BJ (cell line): ENCODE measurements around the gene IKZF2. TPM values are rescaled to one million over a fixed set of nuclear protein-coding genes. Genes with fewer than 3 reads are reported as not detected.

Experiments used
- CTCF ChIA-PET: fragments of 350-600 bp; formaldehyde crosslinking; extraction: SDS; loops from one replicate; lab custom pipeline; 2021; ENCODE audit warnings: antibody characterized with exemption, inconsistent platforms; lab: Yijun Ruan, JAX
- POLR2A ChIA-PET: fragments of 300-600 bp; sonication (Branson Sonifier 250); formaldehyde crosslinking; extraction: SDS; loops from one replicate; lab custom pipeline; 2021; ENCODE audit warnings: antibody characterized with exemption; lab: Charles Lee
- DNase-seq: peaks from one replicate; pipeline ENCODE4 v3.0.0-alpha.2; 2011; ENCODE audit warnings: low read depth
- H3K27me3 ChIP-seq: 2 replicates; pipeline ENCODE4 v1.6.0; 2011; ENCODE audit warnings: low read length; ENCODE audit not compliant: control insufficient read depth, insufficient read depth
- H3K36me3 ChIP-seq: 2 replicates; pipeline ENCODE4 v1.5.1; 2011; ENCODE audit warnings: low read length; ENCODE audit not compliant: control insufficient read depth, insufficient read depth
- H3K4me3 ChIP-seq: 2 replicates; pipeline ENCODE4 v1.5.1; 2011; ENCODE audit warnings: low read depth, mild to moderate bottlenecking, control low read depth, low read length
- CTCF ChIP-seq: IDR thresholded peaks from 2 replicates; pipeline ENCODE4 v1.5.1; 2011; ENCODE audit warnings: low read depth, mild to moderate bottlenecking, control low read depth, inconsistent platforms, low read length, moderate library complexity; ENCODE audit not compliant: insufficient read depth
- polyA plus RNA-seq: library from polyadenylated mRNA; depleted of rRNA; stranded (reverse); fragments of >200 nt; gene quantifications from 2 replicates; pipeline ENCODE4 v1.2.3, GENCODE V29; 2011

IKZF2 gene
- polyA plus RNA-seq, 1 experiment, result 2.4 TPM

DNA sequence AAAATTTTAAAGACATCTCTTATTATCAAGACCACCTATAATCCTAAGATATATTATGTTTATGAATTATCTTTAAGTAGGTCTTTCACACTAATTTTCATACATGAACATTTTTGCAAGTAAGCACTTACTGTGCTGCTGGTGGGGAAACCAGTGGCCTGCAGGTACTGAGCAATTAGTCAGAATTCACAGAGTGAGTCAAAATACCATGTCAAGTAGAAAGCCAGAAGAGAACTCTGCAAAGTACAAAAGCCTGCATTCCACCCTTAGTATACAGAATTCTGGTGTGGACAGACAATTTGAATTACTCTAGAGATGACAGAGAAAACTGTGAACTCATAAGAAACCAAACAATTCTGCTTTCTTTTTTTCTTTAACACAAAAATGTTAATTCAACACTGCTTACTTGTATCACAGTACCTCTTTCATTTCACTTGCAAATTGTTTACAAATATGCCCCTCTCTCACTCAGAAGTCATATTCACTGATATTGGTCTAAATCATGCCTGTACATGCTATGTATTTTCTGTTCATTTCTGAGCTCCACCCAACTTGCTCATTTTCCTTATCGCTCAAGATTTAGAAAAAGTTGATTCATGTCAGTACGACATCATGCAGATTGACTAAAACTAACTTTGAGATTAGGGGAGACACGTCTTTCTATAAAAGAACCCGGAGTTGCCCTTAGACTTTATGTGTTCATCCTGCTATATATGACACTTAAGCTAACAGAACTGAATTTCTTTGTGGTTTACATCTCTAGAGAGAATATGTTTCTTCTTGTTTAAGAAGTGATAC, 182.9 kb downstream of the IKZF2 start:
- H3K4me3 ChIP-seq, result no peak overlapping the region
- ChIA-PET CTCF (interaction anchor here (2.9 kb wide), 1 partner anchor 10 kb away, joined by 8 read pairs; no protein-coding TSS in a partner anchor), POLR2A (no interaction called here)
- no peak for TF ChIP-seq CTCF
- no peaks in the 10 kb centered on the region for H3K36me3 ChIP-seq
- no peak for DNase-seq
- H3K27me3 ChIP-seq, result no peaks in the 10 kb centered on the region

DNA sequence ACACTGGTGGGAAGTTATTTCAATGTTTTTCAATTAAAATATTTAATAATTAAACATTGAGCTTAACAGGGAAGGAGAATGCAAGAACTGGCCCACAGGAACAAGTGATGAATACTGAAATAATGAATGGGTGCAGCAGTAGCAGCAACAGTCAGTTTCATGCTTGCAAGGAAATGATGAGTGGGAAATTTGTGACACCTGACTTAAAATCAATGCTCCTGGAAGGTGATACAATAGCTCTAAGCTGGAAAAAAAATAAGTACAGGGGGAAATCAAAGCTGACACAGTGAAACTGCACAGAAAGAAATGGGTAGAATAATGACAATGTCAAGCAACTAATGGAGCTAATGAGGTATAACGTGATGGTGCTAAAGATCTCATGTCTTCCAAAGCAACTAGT, 184.5 kb downstream of the IKZF2 start:
- ChIA-PET CTCF (no interaction called here), POLR2A (no interaction called here)
- H3K36me3 ChIP-seq, result no peaks in the 10 kb centered on the region

GRCh38 chr2:212962691-212963090, 188.7 kb downstream of the IKZF2 start:
- POLR2A ChIA-PET, result no interaction called here
- H3K36me3 ChIP-seq, result no peaks in the 10 kb centered on the region
- no peak for TF ChIP-seq CTCF
- CTCF ChIA-PET, result interaction anchor here (0.8 to 0.9 kb wide), 2 partner anchors 9 to 13 kb away, joined by 3 read pairs; no protein-coding TSS in a partner anchor
- no peak overlapping the region for H3K4me3 ChIP-seq
- H3K27me3 ChIP-seq, result no peaks in the 10 kb centered on the region
- no peak for DNase-seq

More for the DNA sequence above, 184.5 kb downstream of the IKZF2 start:
- H3K4me3 ChIP-seq, result no peak overlapping the region
- no peak for TF ChIP-seq CTCF
- H3K27me3 ChIP-seq, result no peaks in the 10 kb centered on the region
- DNase-seq, result no peak

DNA sequence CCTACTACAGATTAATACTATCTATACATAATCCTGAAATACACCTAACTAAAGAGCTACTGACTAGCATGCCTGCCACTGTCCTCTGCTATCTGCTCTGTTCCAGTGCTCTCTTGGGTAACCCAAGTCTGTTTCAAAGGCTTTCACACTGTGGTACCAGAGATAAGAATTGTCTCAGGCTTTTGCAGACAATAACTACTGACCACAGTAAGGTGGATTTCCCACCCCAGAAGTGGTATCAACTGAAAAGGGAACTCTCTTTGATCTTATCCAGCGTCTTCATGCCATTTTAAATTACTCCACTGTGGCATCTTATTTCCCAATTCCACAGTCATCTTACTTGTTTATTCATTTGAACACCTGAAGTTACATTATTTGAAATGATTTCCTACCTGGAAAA, 190.2 kb downstream of the IKZF2 start:
- H3K4me3 ChIP-seq, result no peak overlapping the region
- no peak for TF ChIP-seq CTCF
- ChIA-PET POLR2A (no interaction called here), CTCF (no interaction called here)
- DNase-seq, result no peak
- H3K36me3 ChIP-seq, result no peaks in the 10 kb centered on the region
- no peaks in the 10 kb centered on the region for H3K27me3 ChIP-seq

DNA sequence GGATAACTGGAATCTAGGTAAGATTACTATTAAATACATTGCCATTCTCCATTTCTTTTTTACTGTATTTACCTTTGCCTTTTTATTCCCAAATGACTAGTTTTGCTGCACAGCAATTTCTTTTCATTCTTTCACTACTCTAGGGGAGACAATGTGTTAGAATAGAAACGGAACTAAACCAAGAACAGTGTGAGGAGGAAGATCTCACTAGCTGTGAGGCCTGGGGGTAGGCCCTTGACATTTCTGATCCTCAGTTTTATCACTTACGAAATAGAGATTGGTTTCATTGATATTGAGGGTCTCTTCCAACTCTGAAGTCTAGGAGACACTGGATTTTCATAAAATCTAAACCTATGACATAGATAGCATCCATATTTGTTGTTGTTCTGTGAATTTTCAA, 191.1 kb downstream of the IKZF2 start:
- ChIA-PET POLR2A (no interaction called here), CTCF (no interaction called here)
- TF ChIP-seq CTCF, result no peak
- Histone ChIP-seq H3K4me3 (no peak overlapping the region), H3K27me3 (no peaks in the 10 kb centered on the region), H3K36me3 (no peaks in the 10 kb centered on the region)
- DNase-seq, result no peak
